C4-2B (cell line): Measurements from ENCODE around the gene MID1.

ENCODE experiments used
- H3K27ac ChIP-seq: fragments of 450-650 bp; 2 replicates; pipeline ENCODE4 v1.5.1; 2017
- ZFX ChIP-seq: fragments of 450-650 bp; IDR thresholded peaks from 2 replicates; pipeline ENCODE4 v1.6.1; 2017
- TF ChIP-seq, protein P1 (sequence below): fragments of 450-650 bp; conservative IDR thresholded peaks from 2 replicates; pipeline ENCODE4 v1.5.1; 2017; ENCODE audit warnings: mild to moderate bottlenecking

MID1 gene

DNA sequence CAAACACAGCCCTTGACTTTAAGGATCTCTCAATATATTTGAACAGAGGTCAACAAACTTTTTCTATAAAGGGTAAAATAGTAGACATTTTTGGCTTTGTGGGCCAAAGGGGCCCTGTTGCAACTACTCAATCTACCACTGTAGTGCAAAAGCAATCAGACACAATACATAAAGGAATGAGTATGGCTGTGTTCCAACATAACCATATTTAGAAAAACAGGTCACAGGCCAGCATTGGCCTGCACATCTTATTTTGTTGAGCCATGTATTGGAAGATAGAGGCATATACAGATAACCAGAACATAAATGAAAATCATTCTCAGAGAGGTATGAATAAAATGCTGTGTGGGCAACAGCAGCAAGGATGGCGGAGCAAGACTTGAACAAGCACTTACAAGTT, 49.8 kb downstream of the MID1 start:
- H3K27ac ChIP-seq = no peak overlapping the region

DNA sequence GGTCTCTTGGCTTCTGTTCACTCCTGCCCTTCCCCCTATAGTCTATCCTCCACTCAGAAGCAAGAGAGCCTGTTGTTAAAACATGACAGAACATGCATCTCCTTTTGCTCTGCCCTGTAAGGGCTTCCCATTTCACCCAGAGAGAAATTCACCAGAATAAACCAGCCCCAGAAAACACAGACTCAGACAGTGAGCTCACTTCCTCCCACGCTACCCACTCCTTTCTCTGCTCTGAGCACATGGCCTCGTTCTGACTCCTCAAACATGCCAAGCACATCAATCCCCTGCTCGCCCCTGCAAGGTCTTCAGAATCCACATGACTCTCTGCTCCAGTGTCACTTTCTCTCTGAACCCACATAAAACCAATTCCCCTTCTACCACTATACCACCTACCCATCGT, 50.4 kb downstream of the MID1 start:
- TF ChIP-seq, protein P1, sequence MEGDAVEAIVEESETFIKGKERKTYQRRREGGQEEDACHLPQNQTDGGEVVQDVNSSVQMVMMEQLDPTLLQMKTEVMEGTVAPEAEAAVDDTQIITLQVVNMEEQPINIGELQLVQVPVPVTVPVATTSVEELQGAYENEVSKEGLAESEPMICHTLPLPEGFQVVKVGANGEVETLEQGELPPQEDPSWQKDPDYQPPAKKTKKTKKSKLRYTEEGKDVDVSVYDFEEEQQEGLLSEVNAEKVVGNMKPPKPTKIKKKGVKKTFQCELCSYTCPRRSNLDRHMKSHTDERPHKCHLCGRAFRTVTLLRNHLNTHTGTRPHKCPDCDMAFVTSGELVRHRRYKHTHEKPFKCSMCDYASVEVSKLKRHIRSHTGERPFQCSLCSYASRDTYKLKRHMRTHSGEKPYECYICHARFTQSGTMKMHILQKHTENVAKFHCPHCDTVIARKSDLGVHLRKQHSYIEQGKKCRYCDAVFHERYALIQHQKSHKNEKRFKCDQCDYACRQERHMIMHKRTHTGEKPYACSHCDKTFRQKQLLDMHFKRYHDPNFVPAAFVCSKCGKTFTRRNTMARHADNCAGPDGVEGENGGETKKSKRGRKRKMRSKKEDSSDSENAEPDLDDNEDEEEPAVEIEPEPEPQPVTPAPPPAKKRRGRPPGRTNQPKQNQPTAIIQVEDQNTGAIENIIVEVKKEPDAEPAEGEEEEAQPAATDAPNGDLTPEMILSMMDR = no peak
- no peak for TF ChIP-seq ZFX
- no peak overlapping the region for H3K27ac ChIP-seq

More for the DNA sequence above, 49.8 kb downstream of the MID1 start:
- no peak for TF ChIP-seq ZFX
- TF ChIP-seq, protein P1 = no peak

DNA sequence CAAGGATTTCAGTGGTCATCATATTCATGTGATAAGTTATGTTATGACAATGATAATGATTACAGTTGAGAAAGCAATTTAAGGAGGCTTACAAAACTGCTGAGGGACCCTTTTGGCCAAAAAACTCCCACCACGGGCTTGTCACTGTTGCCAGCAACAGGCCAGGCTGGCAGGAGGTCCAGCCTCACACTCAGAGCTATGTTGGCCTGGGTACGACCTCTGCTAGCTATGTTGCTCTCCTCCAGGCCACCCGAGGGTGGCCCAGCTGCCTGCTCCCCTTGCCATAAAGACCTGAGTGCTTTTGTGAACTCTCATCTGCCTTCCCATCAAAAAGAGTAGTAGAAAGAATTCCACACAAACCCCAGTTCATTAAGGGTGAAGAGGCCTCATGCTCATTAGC, 52.0 kb downstream of the MID1 start:
- TF ChIP-seq, protein P1 = no peak
- no peak for TF ChIP-seq ZFX
- H3K27ac ChIP-seq = no peak overlapping the region

DNA sequence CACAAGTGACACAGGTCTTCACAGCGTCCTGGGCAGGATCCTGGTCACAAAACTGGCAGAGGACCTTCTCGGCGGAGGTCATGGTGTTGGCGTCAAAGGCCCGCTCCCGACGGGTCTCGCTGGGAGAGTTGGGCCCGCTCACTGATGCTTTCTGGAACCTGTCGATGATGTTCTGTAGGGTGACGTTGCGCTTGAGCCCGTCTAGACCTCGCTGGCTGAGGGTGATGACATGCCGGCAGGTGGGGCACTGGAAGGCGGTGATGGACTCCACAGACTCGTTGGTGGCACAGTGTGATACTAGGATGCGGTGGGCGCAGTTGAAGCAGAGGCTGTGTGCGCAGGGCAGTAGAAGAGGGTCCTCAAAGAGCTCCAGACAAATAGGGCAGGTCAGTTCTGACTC, 53.2 kb downstream of the MID1 start:
- TF ChIP-seq, protein P1 = no peak
- TF ChIP-seq ZFX = no peak

DNA sequence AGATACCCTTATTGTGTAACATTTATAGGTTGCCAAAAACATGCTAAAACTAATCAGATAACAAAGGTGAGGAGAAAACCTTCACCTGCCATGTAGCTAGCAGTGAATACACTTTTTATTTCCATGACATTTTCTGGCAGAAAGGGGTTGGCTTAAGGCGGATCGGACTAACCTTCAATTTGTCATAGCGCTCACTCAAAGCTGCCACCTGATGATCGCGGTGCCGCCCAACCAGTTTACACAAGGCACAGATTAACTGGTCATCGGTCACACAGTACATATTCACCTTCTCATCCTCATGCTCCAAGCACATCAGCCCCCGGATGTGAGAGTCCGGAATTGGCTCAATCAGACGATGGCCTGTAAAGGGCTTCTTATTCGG, 53.7 kb downstream of the MID1 start:
- H3K27ac ChIP-seq = no peak overlapping the region
- no peak for TF ChIP-seq ZFX
- TF ChIP-seq, protein P1 = no peak

More for the DNA sequence above, 53.2 kb downstream of the MID1 start:
- no peak overlapping the region for H3K27ac ChIP-seq

DNA sequence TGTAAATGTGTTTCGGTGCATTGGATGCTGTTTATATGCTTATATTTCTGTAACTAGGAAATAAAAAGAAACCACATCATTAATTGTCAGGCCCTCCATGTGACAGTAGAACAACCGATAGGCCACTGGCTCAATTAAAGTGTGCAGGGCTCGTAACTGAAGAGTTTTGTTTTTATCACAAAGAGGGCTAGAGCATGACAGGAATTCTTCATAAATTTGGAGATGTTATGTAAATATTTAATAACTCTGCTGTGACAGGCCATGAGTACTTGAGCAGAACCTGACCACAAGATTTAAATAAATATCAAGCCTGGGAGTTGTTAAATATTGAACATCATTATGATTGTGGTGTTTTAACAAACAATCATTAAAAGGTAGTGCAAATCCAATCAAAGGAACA, 55.9 kb downstream of the MID1 start:
- H3K27ac ChIP-seq = no peak overlapping the region
- TF ChIP-seq, protein P1 = no peak
- no peak for TF ChIP-seq ZFX

DNA sequence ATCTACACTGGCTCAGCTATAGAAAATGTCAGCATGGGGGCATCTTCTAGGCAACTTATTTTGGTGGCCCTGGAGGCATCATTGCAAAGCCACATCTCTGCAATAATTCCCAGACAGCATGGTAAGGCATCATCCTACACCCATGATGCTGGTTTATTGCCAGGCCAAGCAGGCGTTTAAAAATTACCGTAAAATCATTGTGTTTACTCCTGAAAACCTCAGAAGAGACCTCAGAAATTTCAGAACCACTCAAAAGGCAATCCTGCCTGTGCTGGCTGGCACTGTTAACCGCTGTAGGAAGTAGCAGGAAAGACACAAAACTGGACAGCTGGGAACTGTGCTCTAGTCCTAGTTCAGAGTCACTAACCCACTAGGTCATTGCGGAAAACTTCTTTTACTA, 63.2 kb downstream of the MID1 start:
- TF ChIP-seq, protein P1 = no peak
- no peak for TF ChIP-seq ZFX
- H3K27ac ChIP-seq = no peak overlapping the region

DNA sequence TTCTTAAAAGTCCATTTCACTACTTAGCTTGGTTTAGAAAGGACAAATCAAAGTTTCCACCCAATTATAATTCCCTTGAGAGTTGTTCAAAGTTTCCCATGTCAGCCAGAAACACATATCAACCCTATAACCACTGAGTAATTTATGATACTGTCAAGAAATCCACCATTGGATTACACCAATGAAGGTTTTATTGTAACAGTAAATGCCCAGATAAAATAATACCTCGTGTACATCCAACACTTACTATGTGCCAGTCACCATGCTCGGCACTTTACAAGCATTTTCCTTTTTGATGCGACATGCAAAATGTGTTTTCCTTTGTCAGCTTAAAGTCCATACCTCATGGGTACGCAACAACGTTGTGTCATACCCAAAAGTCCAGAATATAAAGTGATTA, 64.0 kb downstream of the MID1 start:
- TF ChIP-seq, protein P1 = no peak
- no peak for TF ChIP-seq ZFX
- H3K27ac ChIP-seq = no peak overlapping the region
